Fibroblast of lung (primary cell): ENCODE data around the gene MAML3.

Source experiments
- EZH2 ChIP-seq: IDR thresholded peaks from 2 replicates; pipeline ENCODE4 v1.5.1; 2012; ENCODE audit warnings: low read length, control low read depth, mild to moderate bottlenecking; ENCODE audit errors: missing control alignments
- TF ChIP-seq, protein P1 (sequence below), 2 donors: IDR thresholded peaks in 1 of 2; conservative IDR thresholded peaks in 1 of 2; 1 replicate in 1 of 2; 2 replicates in 1 of 2; pipeline ENCODE4 v1.5.1; 2011 to 2012; ENCODE audit warnings: low read length in 2 of 2, control low read depth in 1 of 2, inconsistent platforms in 1 of 2, low read depth in 1 of 2, mild to moderate bottlenecking in 1 of 2

DNA sequence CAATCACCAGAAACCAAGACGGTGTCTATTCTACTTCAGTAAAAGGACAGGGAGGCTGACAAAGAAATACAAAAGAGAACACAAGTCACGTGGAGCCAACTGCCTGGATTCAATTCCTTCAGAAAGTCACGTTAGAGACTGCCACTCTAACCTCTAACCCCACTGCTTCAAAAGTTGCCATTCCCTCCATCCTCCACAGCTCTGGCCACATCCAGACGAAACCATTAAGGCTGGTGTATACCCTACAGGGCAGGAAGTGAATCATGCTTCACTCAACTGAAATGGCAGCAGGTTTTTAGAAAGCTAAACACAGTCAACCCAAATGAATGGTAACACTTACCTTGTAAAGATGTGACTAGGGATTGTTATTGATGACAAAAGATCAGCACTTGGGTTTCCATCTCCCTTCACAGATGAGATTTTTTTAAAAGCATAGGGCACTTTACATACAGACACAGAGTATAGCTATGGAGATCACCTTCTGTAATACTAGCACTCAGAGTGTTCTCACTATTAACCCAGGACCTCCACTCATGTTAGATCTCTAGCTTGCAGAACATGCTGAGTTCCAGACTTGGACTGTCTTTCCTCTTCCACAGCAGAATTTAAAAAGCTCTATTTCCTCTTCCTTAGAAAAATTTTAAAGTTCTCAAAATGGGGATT is 37.4 kb downstream of the MAML3 start:
- TF ChIP-seq, protein P1, sequence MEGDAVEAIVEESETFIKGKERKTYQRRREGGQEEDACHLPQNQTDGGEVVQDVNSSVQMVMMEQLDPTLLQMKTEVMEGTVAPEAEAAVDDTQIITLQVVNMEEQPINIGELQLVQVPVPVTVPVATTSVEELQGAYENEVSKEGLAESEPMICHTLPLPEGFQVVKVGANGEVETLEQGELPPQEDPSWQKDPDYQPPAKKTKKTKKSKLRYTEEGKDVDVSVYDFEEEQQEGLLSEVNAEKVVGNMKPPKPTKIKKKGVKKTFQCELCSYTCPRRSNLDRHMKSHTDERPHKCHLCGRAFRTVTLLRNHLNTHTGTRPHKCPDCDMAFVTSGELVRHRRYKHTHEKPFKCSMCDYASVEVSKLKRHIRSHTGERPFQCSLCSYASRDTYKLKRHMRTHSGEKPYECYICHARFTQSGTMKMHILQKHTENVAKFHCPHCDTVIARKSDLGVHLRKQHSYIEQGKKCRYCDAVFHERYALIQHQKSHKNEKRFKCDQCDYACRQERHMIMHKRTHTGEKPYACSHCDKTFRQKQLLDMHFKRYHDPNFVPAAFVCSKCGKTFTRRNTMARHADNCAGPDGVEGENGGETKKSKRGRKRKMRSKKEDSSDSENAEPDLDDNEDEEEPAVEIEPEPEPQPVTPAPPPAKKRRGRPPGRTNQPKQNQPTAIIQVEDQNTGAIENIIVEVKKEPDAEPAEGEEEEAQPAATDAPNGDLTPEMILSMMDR (conservative IDR thresholded peaks at IDR 0.05 in 1 of 2, IDR thresholded peaks at IDR 0.05 in 1 of 2; ENCODE audit: low read depth in 1 of 2, low read length in 2 of 2): no peak
- no peak for TF ChIP-seq EZH2
